ENCODE measurements around the gene CHD2. TPM values are rescaled to one million over a fixed set of nuclear protein-coding genes. Genes with fewer than 3 reads are reported as not detected.

The CHD2 gene
- total and polyA plus RNA-seq, 10 of the 15 experiments (the other 5 are each of a cell fraction or from before 2014, with no cell fraction given): 38.1 to 94.7 (median 63.3) TPM

DNA sequence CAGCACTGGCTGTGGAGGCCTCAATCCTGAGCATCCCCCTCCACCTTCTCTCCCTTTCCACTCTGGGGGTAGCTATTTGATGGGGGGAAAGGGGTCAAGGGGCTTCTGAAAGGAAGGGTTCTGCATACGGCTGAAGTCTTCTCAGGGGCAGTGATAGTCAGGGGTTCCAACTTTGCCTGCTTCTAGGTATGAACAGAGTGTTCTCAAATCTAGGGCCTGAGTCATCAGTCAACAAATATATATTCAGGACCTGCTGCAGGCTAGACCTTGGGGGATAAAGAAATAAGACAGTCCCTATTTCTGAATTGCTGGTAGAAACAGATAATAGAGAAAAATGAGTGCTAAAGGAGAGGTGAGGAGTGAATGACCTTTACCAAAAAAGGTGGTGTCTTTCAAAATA is 176.1 kb downstream of the CHD2 start:
- SMC1A ChIA-PET (ENCODE audit: uncharacterized antibody, unreplicated experiment): interaction anchor here (1.0 to 1.4 kb wide), 2 partner anchors 9 to 1044 kb away, joined by 3 read pairs; no protein-coding TSS in a partner anchor
- intact Hi-C loops (cut with micrococcal nuclease; ENCODE audit: unreplicated experiment): no loop called here
- no peaks in the 10 kb centered on the region for H3K9me3 ChIP-seq (replicated peaks; ENCODE audit: control insufficient read depth, insufficient read depth, low read length)
- no peaks in the 10 kb centered on the region for H4K20me1 ChIP-seq (ENCODE audit: control insufficient read depth, insufficient read depth)
- H3K4me1 ChIP-seq (ENCODE audit: control insufficient read depth, insufficient read depth, low read length): no peaks in the 10 kb centered on the region
- peaks cover 8 to 21% of the 10 kb centered on the region in 2 experiments for H3K27me3 ChIP-seq (replicated peaks in 1 of 2; ENCODE audit: control insufficient read depth in 2 of 2, insufficient read depth in 2 of 2, low read length in 1 of 2)
- POLR2A ChIA-PET: no interaction called here
- no peak overlapping the region for H3K9ac ChIP-seq (ENCODE audit: control insufficient read depth, insufficient read depth, low read length)
- no peak overlapping the region for H3K4me2 ChIP-seq (ENCODE audit: control insufficient read depth, insufficient read depth)
- RAD21 ChIA-PET (ENCODE audit: unreplicated experiment): interaction anchor here (0.6 kb wide), 1 partner anchor 1248 kb away, joined by 3 read pairs; no protein-coding TSS in a partner anchor
- no peak for ATAC-seq
- no TSS peak for BruUV-seq (replicated peaks)
- no peak overlapping the region for H2AFZ ChIP-seq (ENCODE audit: control insufficient read depth, low read depth, low read length)
- in situ Hi-C loops (cut with MboI): no loop called here
- whole genome bisulfite sequencing (ENCODE audit: insufficient coverage, insufficient replicate concordance, low lambda C conversion rate, missing lambda C conversion rate): 0% methylated on average over 1 of the region's 1 CpG
- H3K4me3 ChIP-seq: no peak overlapping the region
- H3K36me3 ChIP-seq (ENCODE audit: control insufficient read depth in 2 of 2, insufficient read depth in 2 of 2, low read length in 1 of 2): no peaks in the 10 kb centered on the region
- TF ChIP-seq NFYB (IDR thresholded peaks at IDR 0.05; ENCODE audit: insufficient read depth, low read depth, low read length) (no peak), PAX8 (IDR thresholded peaks at IDR 0.05) (no peak), SMARCA5 (IDR thresholded peaks at IDR 0.05) (no peak), IKZF2 (IDR thresholded peaks at IDR 0.05) (no peak), SRF (IDR thresholded peaks at IDR 0.05; ENCODE audit: low read depth in 2 of 2, low read length in 2 of 2) (no peak), NR2C2 (IDR thresholded peaks at IDR 0.05; ENCODE audit: borderline replicate concordance, control insufficient read depth, insufficient read length, low read depth) (no peak), CBX5 (IDR thresholded peaks at IDR 0.05; ENCODE audit: low read depth) (no peak), TCF7 (IDR thresholded peaks at IDR 0.05; ENCODE audit: borderline replicate concordance) (no peak), FOXM1 (IDR thresholded peaks at IDR 0.05; ENCODE audit: low read depth, low read length) (no peak), CREM (IDR thresholded peaks at IDR 0.05; ENCODE audit: low read depth) (no peak)
- TF ChIP-seq, protein P1, sequence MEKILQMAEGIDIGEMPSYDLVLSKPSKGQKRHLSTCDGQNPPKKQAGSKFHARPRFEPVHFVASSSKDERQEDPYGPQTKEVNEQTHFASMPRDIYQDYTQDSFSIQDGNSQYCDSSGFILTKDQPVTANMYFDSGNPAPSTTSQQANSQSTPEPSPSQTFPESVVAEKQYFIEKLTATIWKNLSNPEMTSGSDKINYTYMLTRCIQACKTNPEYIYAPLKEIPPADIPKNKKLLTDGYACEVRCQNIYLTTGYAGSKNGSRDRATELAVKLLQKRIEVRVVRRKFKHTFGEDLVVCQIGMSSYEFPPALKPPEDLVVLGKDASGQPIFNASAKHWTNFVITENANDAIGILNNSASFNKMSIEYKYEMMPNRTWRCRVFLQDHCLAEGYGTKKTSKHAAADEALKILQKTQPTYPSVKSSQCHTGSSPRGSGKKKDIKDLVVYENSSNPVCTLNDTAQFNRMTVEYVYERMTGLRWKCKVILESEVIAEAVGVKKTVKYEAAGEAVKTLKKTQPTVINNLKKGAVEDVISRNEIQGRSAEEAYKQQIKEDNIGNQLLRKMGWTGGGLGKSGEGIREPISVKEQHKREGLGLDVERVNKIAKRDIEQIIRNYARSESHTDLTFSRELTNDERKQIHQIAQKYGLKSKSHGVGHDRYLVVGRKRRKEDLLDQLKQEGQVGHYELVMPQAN (conservative IDR thresholded peaks at IDR 0.05): no peak
- TF ChIP-seq, protein P2, sequence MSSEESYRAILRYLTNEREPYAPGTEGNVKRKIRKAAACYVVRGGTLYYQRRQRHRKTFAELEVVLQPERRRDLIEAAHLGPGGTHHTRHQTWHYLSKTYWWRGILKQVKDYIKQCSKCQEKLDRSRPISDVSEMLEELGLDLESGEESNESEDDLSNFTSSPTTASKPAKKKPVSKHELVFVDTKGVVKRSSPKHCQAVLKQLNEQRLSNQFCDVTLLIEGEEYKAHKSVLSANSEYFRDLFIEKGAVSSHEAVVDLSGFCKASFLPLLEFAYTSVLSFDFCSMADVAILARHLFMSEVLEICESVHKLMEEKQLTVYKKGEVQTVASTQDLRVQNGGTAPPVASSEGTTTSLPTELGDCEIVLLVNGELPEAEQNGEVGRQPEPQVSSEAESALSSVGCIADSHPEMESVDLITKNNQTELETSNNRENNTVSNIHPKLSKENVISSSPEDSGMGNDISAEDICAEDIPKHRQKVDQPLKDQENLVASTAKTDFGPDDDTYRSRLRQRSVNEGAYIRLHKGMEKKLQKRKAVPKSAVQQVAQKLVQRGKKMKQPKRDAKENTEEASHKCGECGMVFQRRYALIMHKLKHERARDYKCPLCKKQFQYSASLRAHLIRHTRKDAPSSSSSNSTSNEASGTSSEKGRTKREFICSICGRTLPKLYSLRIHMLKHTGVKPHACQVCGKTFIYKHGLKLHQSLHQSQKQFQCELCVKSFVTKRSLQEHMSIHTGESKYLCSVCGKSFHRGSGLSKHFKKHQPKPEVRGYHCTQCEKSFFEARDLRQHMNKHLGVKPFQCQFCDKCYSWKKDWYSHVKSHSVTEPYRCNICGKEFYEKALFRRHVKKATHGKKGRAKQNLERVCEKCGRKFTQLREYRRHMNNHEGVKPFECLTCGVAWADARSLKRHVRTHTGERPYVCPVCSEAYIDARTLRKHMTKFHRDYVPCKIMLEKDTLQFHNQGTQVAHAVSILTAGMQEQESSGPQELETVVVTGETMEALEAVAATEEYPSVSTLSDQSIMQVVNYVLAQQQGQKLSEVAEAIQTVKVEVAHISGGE (CRISPR knock-in tag; IDR thresholded peaks at IDR 0.05): no peak
- TF ChIP-seq, protein P3, sequence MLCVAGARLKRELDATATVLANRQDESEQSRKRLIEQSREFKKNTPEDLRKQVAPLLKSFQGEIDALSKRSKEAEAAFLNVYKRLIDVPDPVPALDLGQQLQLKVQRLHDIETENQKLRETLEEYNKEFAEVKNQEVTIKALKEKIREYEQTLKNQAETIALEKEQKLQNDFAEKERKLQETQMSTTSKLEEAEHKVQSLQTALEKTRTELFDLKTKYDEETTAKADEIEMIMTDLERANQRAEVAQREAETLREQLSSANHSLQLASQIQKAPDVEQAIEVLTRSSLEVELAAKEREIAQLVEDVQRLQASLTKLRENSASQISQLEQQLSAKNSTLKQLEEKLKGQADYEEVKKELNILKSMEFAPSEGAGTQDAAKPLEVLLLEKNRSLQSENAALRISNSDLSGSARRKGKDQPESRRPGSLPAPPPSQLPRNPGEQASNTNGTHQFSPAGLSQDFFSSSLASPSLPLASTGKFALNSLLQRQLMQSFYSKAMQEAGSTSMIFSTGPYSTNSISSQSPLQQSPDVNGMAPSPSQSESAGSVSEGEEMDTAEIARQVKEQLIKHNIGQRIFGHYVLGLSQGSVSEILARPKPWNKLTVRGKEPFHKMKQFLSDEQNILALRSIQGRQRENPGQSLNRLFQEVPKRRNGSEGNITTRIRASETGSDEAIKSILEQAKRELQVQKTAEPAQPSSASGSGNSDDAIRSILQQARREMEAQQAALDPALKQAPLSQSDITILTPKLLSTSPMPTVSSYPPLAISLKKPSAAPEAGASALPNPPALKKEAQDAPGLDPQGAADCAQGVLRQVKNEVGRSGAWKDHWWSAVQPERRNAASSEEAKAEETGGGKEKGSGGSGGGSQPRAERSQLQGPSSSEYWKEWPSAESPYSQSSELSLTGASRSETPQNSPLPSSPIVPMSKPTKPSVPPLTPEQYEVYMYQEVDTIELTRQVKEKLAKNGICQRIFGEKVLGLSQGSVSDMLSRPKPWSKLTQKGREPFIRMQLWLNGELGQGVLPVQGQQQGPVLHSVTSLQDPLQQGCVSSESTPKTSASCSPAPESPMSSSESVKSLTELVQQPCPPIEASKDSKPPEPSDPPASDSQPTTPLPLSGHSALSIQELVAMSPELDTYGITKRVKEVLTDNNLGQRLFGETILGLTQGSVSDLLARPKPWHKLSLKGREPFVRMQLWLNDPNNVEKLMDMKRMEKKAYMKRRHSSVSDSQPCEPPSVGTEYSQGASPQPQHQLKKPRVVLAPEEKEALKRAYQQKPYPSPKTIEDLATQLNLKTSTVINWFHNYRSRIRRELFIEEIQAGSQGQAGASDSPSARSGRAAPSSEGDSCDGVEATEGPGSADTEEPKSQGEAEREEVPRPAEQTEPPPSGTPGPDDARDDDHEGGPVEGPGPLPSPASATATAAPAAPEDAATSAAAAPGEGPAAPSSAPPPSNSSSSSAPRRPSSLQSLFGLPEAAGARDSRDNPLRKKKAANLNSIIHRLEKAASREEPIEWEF (IDR thresholded peaks at IDR 0.05; ENCODE audit: insufficient replicate concordance, low read depth, low read length): no peak
- FAIRE-seq: no peak
- H3K79me2 ChIP-seq (ENCODE audit: control insufficient read depth, insufficient read depth, low read length): no peaks in the 10 kb centered on the region
- no peak for DNase-seq (ENCODE audit: low read depth, low spot score)
- H3K27ac ChIP-seq (ENCODE audit: control insufficient read depth, insufficient read depth): no peak overlapping the region
- CTCF ChIA-PET: interaction anchor here (0.7 to 4.1 kb wide), 3 partner anchors 12 to 906 kb away, joined by 3 to 19 read pairs (median 4); no protein-coding TSS in a partner anchor

All from GM12878 (cell line).